NCI-H2196 (cell line): Measurements from ENCODE around the gene FER.
"Not testable (repeated sequence)": the region's sequence is repeated elsewhere in the genome, so short reads cannot be mapped to it uniquely, and the experiment has no call there.

Experiments used
- DNase-seq: peaks from one replicate; lab custom pipeline; 2025; ENCODE audit not compliant: unreplicated experiment; lab: John Stamatoyannopoulos, UW

FER gene

DNA sequence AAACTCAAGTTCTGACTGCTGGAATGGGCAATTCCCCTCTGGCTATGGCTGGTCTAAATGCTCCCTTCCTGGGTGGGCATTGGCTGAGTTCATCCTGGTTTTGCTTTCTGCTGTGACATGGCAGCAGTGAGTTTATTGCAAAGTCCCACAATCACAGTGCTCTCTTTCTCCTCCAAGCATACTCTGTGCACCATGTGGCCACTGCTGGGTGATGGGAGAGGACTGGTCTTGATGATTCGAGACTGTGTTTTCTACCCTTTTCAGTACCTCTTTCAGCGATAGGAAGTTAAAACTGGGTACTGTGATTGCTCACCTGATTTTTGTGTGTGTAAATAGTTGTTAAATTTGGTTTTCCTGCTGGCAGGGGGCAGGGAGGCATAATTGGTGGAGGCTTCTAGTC, 49.7 kb downstream of the FER start:
- DNase-seq = no peak

DNA sequence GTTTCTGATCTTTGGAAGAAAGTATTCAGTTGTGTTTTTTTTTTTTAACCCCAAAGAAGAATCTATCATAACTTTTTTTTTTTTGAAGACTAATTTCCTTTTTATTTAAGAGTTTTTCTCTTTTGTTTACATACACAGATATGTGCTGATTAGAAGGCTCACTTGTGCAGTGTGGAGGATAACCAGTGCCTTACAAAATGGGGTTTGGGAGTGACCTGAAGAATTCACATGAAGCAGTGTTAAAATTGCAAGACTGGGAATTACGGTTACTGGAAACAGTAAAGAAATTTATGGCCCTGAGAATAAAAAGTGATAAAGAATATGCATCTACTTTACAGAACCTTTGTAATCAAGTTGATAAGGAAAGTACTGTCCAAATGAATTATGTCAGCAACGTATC, 50.3 kb downstream of the FER start:
- no peak for DNase-seq

DNA sequence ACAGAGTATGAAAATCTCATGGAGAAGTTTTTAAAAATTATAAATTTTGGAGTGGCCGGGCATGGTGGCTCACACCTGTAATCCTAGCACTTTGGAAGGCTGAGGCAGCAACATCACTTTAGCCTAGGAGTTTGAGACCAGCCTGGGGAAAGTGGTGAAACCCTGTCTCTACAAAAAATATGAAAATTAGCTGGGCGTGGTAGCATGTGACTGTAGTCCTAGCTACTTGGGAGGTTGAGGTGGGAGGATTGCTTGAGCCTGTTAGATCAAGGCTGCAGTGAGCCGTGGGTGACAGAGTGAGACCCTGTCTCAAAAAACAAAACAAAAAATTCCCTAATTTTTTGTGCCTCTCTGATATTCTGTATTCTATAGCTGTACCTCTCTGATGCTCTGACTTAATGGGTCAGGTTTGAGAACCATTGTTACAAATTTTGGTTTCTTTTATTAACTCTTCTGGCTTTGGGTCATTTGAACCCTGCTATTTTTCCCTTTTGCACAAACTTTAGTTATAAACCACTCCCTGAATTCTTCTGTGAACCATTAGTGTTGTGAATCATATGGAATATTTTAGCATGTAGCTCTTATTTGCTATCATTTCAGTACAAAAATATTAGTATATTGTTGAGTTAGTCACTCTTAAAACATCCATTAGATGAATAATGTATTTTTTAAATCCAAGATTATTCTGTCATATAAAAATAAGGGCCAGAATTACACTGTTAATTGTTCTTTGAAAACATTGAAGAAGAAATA, 51.0 kb downstream of the FER start:
- no peak for DNase-seq

GRCh38 chr5:108801301-108801700, 53.6 kb downstream of the FER start:
- DNase-seq = no peak

GRCh38 chr5:108801776-108802175, 54.1 kb downstream of the FER start:
- no peak for DNase-seq

DNA sequence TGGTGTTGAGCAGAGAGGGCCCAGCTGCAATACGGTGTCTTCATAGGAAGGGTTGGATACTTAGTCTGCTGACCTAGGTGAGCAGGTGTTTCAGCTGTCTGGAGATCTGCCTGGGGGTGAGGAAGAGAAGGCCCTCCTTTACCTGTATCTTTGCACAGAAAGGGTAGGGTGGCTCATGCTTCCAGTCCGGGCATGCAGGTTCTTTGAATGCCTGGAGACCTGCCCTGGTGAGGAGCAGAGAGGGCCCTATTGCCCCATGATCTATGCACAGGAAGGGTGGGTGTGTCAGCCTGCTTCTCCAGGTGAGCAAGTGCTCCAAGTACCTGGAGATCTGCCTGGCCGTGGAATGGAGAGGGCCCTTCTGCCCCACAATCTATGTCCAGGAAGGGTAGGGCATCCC, 63.0 kb downstream of the FER start:
- no peak for DNase-seq

DNA sequence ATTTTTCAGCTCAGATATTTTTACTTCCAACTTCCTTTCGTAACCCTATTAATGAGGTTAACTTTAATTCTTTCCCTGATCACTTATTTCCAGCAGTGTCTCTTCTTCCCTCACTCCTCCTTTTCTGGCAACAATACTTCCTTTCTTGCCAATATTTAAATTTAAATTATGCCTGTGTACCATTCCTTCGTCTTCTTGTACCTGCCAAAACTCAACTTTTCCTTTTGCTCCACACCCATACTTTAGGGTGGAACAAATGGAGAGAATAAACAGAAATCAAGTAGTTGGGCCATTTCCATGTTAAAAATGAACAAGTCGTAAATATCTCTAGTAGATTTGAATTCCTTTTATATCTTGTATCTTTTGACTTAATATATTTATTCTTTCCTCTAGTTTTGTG, 66.0 kb downstream of the FER start:
- no peak for DNase-seq

- DNase-seq = no peak
These were observed 66.9 kb downstream of the FER start for GRCh38 chr5:108814551-108814950.

DNA sequence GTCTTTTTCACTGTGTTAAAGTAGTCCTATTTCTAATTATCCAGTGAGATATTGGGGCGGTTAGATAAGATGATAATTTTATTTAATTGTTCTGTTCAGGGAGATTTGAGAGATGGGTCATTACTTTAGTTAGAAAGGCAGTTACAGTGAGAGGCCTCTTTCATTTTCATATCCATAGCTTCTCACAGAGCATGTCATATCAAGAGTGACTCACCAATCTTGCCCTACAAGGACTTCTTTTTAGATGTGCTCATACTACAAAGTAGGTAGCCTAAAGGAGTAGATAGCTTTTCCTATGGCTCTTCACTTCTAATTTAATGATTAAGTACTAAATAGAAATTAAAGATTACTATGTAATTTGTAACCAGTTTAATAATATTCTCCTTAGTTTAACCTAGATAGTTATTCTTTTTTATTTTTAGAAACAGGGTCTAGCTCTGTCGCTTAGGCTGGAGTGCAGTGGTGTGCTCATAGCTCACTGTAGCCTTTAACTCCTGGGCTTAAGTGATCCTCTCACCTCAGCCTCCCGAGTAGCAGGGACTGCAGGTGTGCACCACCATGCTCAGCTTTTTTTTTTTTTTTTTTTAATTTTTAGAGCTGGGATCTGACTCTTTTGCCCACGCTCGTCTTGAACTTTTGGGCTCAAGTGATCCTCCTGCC, 71.0 kb downstream of the FER start:
- no peak for DNase-seq

GRCh38 chr5:108820983-108821382, 73.3 kb downstream of the FER start:
- no peak for DNase-seq

DNA sequence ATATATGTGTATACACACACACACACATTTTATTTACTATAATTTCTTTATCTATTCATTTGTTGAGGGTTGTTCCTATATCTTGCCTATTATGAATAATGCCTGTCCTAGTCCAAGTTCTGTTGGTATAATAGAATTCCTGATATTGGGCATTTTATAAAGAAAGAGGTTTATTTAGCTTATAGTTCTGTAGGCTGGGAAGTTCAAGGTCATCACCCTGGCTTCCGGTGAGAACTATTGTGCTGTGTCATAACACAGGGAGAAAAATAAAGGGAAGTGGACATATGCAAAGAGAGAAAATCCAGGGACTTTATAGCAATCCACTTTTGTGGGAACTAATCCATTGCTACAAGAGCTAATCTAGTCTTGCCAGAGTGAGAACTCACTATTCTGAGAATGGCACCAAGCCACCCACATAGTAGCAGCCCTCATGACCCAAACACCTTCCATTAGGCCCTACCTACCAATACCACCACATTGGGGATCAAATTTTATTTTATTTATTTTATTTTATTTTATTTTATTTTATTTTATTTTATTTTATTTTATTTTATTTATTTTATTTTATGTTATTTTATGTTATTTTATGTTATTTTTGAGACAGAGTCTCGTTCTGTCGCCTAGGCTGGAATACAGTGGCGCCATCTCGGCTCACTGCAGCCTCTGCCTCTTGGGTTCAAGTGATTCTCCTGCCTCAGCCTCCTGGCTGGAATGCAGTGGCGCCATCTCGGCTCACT, 74.7 kb downstream of the FER start:
- no peak for DNase-seq

GRCh38 chr5:108827131-108827530, 79.4 kb downstream of the FER start:
- no peak for DNase-seq

- DNase-seq = no peak
These were observed 83.1 kb downstream of the FER start for GRCh38 chr5:108830705-108831276.

DNA sequence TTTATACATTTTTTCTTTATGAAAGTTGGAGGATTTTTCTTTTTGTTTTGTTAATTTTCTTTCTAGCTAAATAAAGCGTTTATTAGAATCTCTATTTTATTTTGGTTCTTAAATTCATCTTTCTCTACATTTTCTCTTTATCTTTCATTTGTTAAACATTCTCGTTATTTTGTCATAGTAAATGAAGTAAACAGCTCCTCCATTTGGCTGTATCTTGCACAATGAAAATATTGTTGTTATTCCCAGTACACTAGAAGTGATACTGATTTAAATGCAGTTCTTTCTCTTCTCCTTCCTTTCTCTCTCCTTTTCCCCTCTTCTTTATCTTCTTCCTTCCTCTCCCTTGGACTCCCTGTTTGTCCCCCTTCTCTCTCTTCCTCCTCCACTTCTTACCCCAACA, 88.8 kb downstream of the FER start:
- DNase-seq = no peak

DNA sequence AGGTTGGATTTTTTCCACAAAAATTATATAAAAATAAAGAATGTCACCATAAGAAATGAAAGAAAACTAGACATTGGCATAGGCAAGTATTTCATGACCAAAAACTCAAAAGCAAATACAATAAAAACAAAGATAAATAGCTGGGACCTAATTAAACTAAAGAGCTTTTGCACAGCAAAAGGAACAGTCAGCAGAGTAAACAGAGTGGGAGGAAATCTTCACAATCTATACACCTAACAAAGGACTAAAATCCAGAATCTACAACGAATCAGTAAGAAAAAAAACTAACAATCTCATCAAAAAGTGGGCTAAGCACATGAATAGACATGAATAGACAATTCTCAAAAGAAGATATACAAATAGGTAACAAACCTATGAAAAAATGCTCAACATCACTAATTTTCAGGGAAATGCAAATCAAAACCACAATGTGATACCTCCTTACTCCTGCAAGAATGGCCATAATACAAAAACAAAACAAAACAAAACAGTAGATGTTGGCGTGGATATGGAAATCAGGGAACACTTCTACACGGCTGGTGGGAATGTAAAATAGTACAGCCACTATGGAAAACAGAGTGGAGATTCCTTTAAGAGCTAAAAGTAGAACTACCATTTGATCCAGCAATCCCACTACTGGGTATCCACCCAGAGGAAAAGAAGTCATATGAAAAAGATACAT, 94.7 kb downstream of the FER start:
- not testable (repeated sequence) for DNase-seq

- not testable (repeated sequence) for DNase-seq
These were observed 103.4 kb downstream of the FER start for GRCh38 chr5:108851129-108851528.

- DNase-seq = no peak
These were observed 110.2 kb downstream of the FER start for GRCh38 chr5:108857905-108858304.

DNA sequence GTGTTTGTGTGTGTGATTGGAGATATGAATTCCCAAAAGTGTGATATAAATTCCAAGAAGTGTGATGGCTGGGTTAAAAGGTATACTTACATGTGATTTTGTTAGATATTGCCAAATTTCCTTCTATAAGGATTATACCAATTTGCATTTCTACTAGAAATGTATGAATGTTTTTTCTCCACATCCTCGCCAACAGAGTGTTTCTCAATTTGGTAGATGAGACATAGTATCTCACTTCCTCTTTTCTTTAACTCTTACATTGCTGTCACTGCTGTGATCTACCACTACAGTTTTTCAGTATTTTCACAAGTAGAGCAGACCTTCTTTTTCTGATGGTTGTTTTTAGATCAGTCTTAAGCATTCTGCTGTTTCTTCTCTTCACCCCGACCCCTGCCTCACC, 111.3 kb downstream of the FER start:
- DNase-seq = no peak

GRCh38 chr5:108862211-108862610, 114.5 kb downstream of the FER start:
- DNase-seq = no peak

DNA sequence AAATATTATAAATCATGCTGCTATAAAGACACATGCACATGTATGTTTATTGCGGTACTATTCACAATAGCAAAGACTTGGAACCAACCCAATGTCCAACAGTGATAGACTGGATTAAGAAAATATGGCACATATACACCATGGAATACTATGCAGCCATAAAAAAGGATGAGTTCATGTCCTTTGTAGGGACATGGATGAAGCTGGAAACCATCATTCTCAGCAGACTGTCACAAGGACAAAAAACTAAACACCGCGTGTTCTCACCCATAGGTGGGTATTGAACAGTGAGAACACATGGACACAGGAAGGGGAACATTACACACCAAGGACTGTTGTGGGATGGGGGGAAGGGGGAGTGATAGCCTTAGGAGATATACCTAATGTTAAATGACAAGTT, 118.4 kb downstream of the FER start:
- not testable (repeated sequence) for DNase-seq

DNA sequence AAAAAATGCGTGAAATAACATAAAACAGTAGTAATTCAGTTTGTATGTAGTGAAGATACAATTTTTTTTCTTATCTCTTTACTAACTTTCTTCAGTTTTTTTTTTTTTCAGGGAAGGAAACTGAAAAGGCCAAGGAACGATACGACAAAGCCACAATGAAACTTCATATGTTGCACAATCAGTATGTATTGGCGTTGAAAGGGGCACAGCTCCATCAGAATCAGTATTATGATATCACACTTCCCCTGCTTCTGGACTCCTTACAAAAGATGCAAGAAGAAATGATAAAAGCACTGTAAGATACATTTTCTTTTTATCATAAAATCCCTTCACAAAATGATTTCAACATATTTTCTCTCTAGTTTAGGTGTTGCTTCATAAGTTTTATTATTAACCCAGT, 120.0 kb downstream of the FER start:
- DNase-seq = no peak
